Aorta (tissue), 5 donors: ENCODE data around the gene SDC3. TPM values are rescaled to one million over a fixed set of nuclear protein-coding genes. Genes with fewer than 3 reads are reported as not detected.

ENCODE experiments used
- ATAC-seq: fragments of 200-7000 bp; cut with Tn5 transposase; one replicate; pipeline ENCODE4 v1.9.1; 2022; ENCODE audit warnings: moderate library complexity; ENCODE audit not compliant: low FRiP score
- DNase-seq, 2 donors: peaks; one replicate each; pipeline ENCODE4 v3.0.0-alpha.2; 2020
- H3K27ac ChIP-seq, 2 donors: one replicate each; pipeline ENCODE4 v1.5.1; 2013; ENCODE audit warnings: low read length in 2 of 2, mild to moderate bottlenecking in 2 of 2, moderate library complexity in 2 of 2, control low read depth in 1 of 2, inconsistent platforms in 1 of 2, low read depth in 1 of 2
- H3K27me3 ChIP-seq, 2 donors: one replicate each; pipeline ENCODE4 v1.6.1; 2013; ENCODE audit warnings: control low read depth in 1 of 2, low read length in 1 of 2, mild to moderate bottlenecking in 1 of 2, moderate library complexity in 1 of 2; ENCODE audit not compliant: insufficient read depth in 2 of 2, control insufficient read depth in 1 of 2
- H3K36me3 ChIP-seq, 2 donors: one replicate each; pipeline ENCODE4 v1.6.1; 2013; ENCODE audit warnings: control low read depth in 1 of 2, low read length in 1 of 2, mild to moderate bottlenecking in 1 of 2; ENCODE audit not compliant: insufficient read depth in 2 of 2, control insufficient read depth in 1 of 2
- H3K4me1 ChIP-seq, 2 donors: one replicate each; pipeline ENCODE4 v1.6.1; 2013; ENCODE audit warnings: low read length in 2 of 2, control low read depth in 1 of 2, mild to moderate bottlenecking in 1 of 2, moderate library complexity in 1 of 2; ENCODE audit not compliant: insufficient read depth in 2 of 2, control insufficient read depth in 1 of 2
- H3K4me3 ChIP-seq, 2 donors: one replicate each; pipeline ENCODE4 v1.5.1; 2013; ENCODE audit warnings: low read length in 2 of 2, control low read depth in 1 of 2, mild to moderate bottlenecking in 1 of 2
- H3K9me3 ChIP-seq: one replicate; pipeline ENCODE4 v1.6.1; 2013; ENCODE audit warnings: mild to moderate bottlenecking, low read length; ENCODE audit not compliant: control insufficient read depth
- WGBS, 2 donors: extraction: QIAGEN DNeasy Blood & Tissue Kit; methylation state at CpG; one replicate each; pipeline ENCODE4 v1.1.7; 2013; 5-methylcytosine and 5-hydroxymethylcytosine counted together
- intact Hi-C, 2 donors: fragments of 100-400 bp; cut with DNase I; formaldehyde crosslinking; loops; one replicate each; pipeline versions ENCODE4 v1.14.2 to v1.15.0; 2022
- polyA plus RNA-seq, 2 donors: library from polyadenylated mRNA; stranded (reverse); fragments of 200-250 nt; gene quantifications; one replicate each; pipeline ENCODE4 v1.2.3, GENCODE V29; 2013
- total RNA-seq, 2 donors: library from RNA; stranded (reverse); fragmentation: NEBNext Ultra II Directional; extraction: Animal tissue kit (Norgen Biotek cat#: 25700); gene quantifications; one replicate each; pipeline ENCODE4 v1.2.1, GENCODE V29; 2021
- donor health status: healthy with polysubstance abuse.
- donor health status: Bipolar disorder and iron deficiency.
- donor health status: DM: no; HTN: no; CAD: no.
- donor health status: DM: no; HTN: no; CAD: no.
- donor health status: DM: yes; HTN: yes; CAD: no.

The SDC3 gene
- total and polyA plus RNA-seq, 4 donors = 19.1 to 72.7 (median 42.7) TPM

- ATAC-seq (no peak), DNase-seq (peak; percentile 69 to 73)
- WGBS, 2 donors = 70 to 74% methylated on average over 10 of the region's 10 CpGs
- Histone ChIP-seq H3K36me3 (no peaks in the 10 kb centered on the region), H3K27me3 (no peaks in the 10 kb centered on the region), H3K9me3 (no peaks in the 10 kb centered on the region), H3K4me1 (no peaks in the 10 kb centered on the region), H3K4me3 (no peak overlapping the region), H3K27ac (no peak overlapping the region)
- intact Hi-C loops = no loop called here
Observed at GRCh38 chr1:30840904-30841598, 67.5 kb downstream of the SDC3 start.

GRCh38 chr1:30839827-30840359 is 68.7 kb downstream of the SDC3 start:
- no peaks in the 10 kb centered on the region for H3K27me3 ChIP-seq
- H3K36me3 ChIP-seq = no peaks in the 10 kb centered on the region
- ATAC-seq (no peak), DNase-seq (peak in 1 of 2 donors; percentile 2)
- no peaks in the 10 kb centered on the region for H3K4me1 ChIP-seq
- 96 to 97% methylated on average over 3 of the region's 3 CpGs for WGBS, 2 donors
- H3K9me3 ChIP-seq = no peaks in the 10 kb centered on the region
- H3K4me3 ChIP-seq = no peak overlapping the region
- H3K27ac ChIP-seq = no peak overlapping the region
- intact Hi-C loops = no loop called here

- no peak for ATAC-seq
- intact Hi-C loops = no loop called here
- no peaks in the 10 kb centered on the region for H3K36me3 ChIP-seq
- 70 to 82% methylated on average over 7 of the region's 7 CpGs for WGBS, 2 donors
- H3K27ac ChIP-seq = no peak overlapping the region
- no peaks in the 10 kb centered on the region for H3K9me3 ChIP-seq
- H3K4me3 ChIP-seq = no peak overlapping the region
- no peaks in the 10 kb centered on the region for H3K27me3 ChIP-seq
- no peaks in the 10 kb centered on the region for H3K4me1 ChIP-seq
- peak in 1 of 2 donors; percentile 0 for DNase-seq
Observed at GRCh38 chr1:30838996-30839395, 69.6 kb downstream of the SDC3 start.

GRCh38 chr1:30837653-30838052 is 70.9 kb downstream of the SDC3 start:
- intact Hi-C loops = no loop called here
- no peaks in the 10 kb centered on the region for H3K27me3 ChIP-seq
- no peak overlapping the region for H3K4me3 ChIP-seq
- DNase-seq = no peak
- WGBS, 2 donors = 33 to 63% methylated on average over 1 of the region's 1 CpG
- no peak for ATAC-seq
- H3K27ac ChIP-seq = no peak overlapping the region
- no peaks in the 10 kb centered on the region for H3K4me1 ChIP-seq
- no peaks in the 10 kb centered on the region for H3K36me3 ChIP-seq
- no peaks in the 10 kb centered on the region for H3K9me3 ChIP-seq

GRCh38 chr1:30834253-30834652 is 74.3 kb downstream of the SDC3 start:
- 71 to 73% methylated on average over 4 of the region's 4 CpGs for WGBS, 2 donors
- Histone ChIP-seq H3K36me3 (no peaks in the 10 kb centered on the region), H3K9me3 (no peaks in the 10 kb centered on the region), H3K27ac (no peak overlapping the region), H3K27me3 (no peaks in the 10 kb centered on the region), H3K4me1 (no peaks in the 10 kb centered on the region), H3K4me3 (no peak overlapping the region)
- intact Hi-C loops = no loop called here
- ATAC-seq = no peak
- no peak for DNase-seq

GRCh38 chr1:30830537-30830936 is 78.0 kb downstream of the SDC3 start:
- no peaks in the 10 kb centered on the region for H3K36me3 ChIP-seq
- no peak overlapping the region for H3K4me3 ChIP-seq
- DNase-seq (no peak), ATAC-seq (no peak)
- no peaks in the 10 kb centered on the region for H3K9me3 ChIP-seq
- H3K27ac ChIP-seq = no peak overlapping the region
- 92 to 97% methylated on average over 6 of the region's 6 CpGs for WGBS, 2 donors
- H3K4me1 ChIP-seq = no peaks in the 10 kb centered on the region
- H3K27me3 ChIP-seq = no peaks in the 10 kb centered on the region
- intact Hi-C loops = no loop called here

- H3K36me3 ChIP-seq = no peaks in the 10 kb centered on the region
- H3K9me3 ChIP-seq = no peaks in the 10 kb centered on the region
- H3K4me1 ChIP-seq = no peaks in the 10 kb centered on the region
- ATAC-seq (no peak), DNase-seq (no peak)
- 79 to 85% methylated on average over 2 of the region's 2 CpGs for WGBS, 2 donors
- intact Hi-C loops = no loop called here
- no peaks in the 10 kb centered on the region for H3K27me3 ChIP-seq
- no peak overlapping the region for H3K4me3 ChIP-seq
- H3K27ac ChIP-seq = no peak overlapping the region
Observed at GRCh38 chr1:30829889-30830288, 78.7 kb downstream of the SDC3 start.

GRCh38 chr1:30824736-30825429 is 83.7 kb downstream of the SDC3 start:
- no peaks in the 10 kb centered on the region for H3K9me3 ChIP-seq
- no peak for DNase-seq
- peaks cover 0 to 3% of the 10 kb centered on the region in 2 donors for H3K4me1 ChIP-seq
- H3K27me3 ChIP-seq = no peaks in the 10 kb centered on the region
- intact Hi-C loops = loop anchor here in 1 of 2 donors (1.0 to 5.0 kb wide), 2 partner anchors 63 to 82 kb away; partner anchors contain the start of gene SDC3
- whole genome bisulfite sequencing, 2 donors = 14 to 19% methylated on average over 12 of the region's 12 CpGs
- no peak overlapping the region for H3K4me3 ChIP-seq
- peak overlapping the region in 1 of 2 donors; percentile 66 for H3K27ac ChIP-seq
- ATAC-seq = no peak
- H3K36me3 ChIP-seq = no peaks in the 10 kb centered on the region
